HG02678 (cell line): ENCODE results near the gene CS.
"Not testable (repeated sequence)": the region's sequence is repeated elsewhere in the genome, so short reads cannot be mapped to it uniquely, and the experiment has no call there.

ENCODE experiments used
- ATAC-seq: cut with Tn5 transposase; IDR thresholded peaks from one replicate; pipeline ENCODE4 v1.9.1; 2021; ENCODE audit warnings: mild to moderate bottlenecking, moderate library complexity; ENCODE audit not compliant: unreplicated experiment

The CS gene

GRCh38 chr12:56299853-56300643, at the start of gene CS:
TSS of gene CS (minus strand) at chr12:56300330. CDS start at chr12:56300201, 129 bp downstream.
- ATAC-seq: peak; percentile 91

GRCh38 chr12:56348776-56349175, 48.6 kb upstream of the CS start:
- ATAC-seq: no peak

- ATAC-seq: not testable (repeated sequence)
These were observed 47.1 kb upstream of the CS start for GRCh38 chr12:56347255-56347654.

- no peak for ATAC-seq
These were observed 46.5 kb upstream of the CS start for GRCh38 chr12:56346675-56347074.

GRCh38 chr12:56342290-56342689, 42.2 kb upstream of the CS start:
- not testable (repeated sequence) for ATAC-seq

GRCh38 chr12:56341616-56342015, 41.5 kb upstream of the CS start:
- ATAC-seq: no peak

- no peak for ATAC-seq
These were observed 39.0 kb upstream of the CS start for GRCh38 chr12:56339158-56339422.

- no peak for ATAC-seq
These were observed 38.4 kb upstream of the CS start, which contains the start of gene IL23A for GRCh38 chr12:56338308-56339157. TSS of gene IL23A (plus strand) at chr12:56338884. CDS start at chr12:56339045, 161 bp downstream.

- ATAC-seq: no peak
These were observed 37.7 kb upstream of the CS start for GRCh38 chr12:56337753-56338251.

GRCh38 chr12:56336361-56337167, 36.4 kb upstream of the CS start:
- ATAC-seq: no peak

- not testable (repeated sequence) for ATAC-seq
These were observed 35.4 kb upstream of the CS start for GRCh38 chr12:56335527-56335926.

GRCh38 chr12:56334490-56334793, 34.3 kb upstream of the CS start:
- no peak for ATAC-seq

- peak; percentile 93 for ATAC-seq
These were observed 33.8 kb upstream of the CS start, which contains the start of gene PAN2 for GRCh38 chr12:56333679-56334489. TSS of gene PAN2 (minus strand) at chr12:56334000. CDS start at chr12:56333094, 906 bp downstream.

GRCh38 chr12:56333197-56333678, 33.1 kb upstream of the CS start:
- no peak for ATAC-seq

- ATAC-seq: no peak
These were observed 32.5 kb upstream of the CS start for GRCh38 chr12:56332512-56333196.

GRCh38 chr12:56330936-56331490, 30.9 kb upstream of the CS start:
- ATAC-seq: no peak

- no peak for ATAC-seq
These were observed 26.4 kb upstream of the CS start for GRCh38 chr12:56326533-56326932.

- ATAC-seq: no peak
These were observed 26.0 kb upstream of the CS start for GRCh38 chr12:56326126-56326525.

GRCh38 chr12:56324206-56324605, 24.1 kb upstream of the CS start:
- no peak for ATAC-seq
